Measurements from ENCODE around the gene DAP. TPM values are rescaled to one million over a fixed set of nuclear protein-coding genes. Genes with fewer than 3 reads are reported as not detected.
"Not testable (repeated sequence)": the region's sequence is repeated elsewhere in the genome, so short reads cannot be mapped to it uniquely, and the experiment has no call there.

The DAP gene, protein sequence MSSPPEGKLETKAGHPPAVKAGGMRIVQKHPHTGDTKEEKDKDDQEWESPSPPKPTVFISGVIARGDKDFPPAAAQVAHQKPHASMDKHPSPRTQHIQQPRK
- total RNA-seq = 13.6 TPM
- long read RNA-seq, transcript DAP-201 (4 exons, 2,339 nt) = major isoform, 72 of 78 reads
- long read RNA-seq, partial matches to known transcripts = 0 of 78 reads
- long read RNA-seq, other reads (novel, unspliced or antisense) = 6 of 78 reads

DNA sequence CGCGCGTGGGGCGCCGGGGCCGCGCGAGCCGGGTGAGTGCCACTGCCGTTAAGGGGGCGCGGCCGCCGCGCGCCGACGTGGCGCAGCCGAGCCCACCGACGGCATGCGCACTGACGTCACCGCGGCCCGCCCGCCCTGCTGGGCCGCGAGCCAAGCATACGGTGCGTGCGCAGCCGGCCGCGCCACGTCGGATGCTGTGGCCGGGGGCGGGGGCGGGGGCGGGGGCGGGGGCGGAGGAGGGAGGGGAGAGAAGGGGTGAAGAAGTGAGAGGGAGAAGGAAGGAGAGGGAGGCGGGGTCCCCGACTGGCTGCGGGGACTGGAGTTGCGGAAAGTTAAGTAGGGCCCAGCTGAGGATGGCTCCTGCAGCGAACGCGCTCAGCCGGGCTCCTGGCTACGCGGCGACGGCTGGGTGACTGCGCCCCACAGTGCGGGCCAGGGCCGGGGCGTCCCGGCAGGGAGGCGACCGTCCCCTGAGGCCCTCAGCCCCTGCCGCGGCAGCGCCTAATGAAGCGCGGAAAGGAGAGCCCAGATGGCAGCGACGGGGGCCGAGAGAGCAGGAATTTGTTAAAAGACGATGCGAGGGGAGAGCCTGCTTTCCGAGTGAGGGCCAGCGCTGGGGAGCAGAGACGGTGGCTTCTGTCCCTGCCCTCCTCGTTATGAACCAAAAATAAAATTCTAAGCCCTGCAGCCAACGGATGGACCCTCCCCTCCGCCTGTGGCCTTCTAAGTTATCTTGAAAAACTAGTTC is at the start of gene DAP:
TSS of gene DAP (minus strand) at position 50 of the 748 bp plus-strand sequence. CDS start 166 bp downstream, outside the sequence.
- DNase-seq = peak; percentile 93
- intact Hi-C loops (cut with DNase I) = no loop called here
- peak; percentile 90 for ATAC-seq (ENCODE audit: poor library complexity)

DNA sequence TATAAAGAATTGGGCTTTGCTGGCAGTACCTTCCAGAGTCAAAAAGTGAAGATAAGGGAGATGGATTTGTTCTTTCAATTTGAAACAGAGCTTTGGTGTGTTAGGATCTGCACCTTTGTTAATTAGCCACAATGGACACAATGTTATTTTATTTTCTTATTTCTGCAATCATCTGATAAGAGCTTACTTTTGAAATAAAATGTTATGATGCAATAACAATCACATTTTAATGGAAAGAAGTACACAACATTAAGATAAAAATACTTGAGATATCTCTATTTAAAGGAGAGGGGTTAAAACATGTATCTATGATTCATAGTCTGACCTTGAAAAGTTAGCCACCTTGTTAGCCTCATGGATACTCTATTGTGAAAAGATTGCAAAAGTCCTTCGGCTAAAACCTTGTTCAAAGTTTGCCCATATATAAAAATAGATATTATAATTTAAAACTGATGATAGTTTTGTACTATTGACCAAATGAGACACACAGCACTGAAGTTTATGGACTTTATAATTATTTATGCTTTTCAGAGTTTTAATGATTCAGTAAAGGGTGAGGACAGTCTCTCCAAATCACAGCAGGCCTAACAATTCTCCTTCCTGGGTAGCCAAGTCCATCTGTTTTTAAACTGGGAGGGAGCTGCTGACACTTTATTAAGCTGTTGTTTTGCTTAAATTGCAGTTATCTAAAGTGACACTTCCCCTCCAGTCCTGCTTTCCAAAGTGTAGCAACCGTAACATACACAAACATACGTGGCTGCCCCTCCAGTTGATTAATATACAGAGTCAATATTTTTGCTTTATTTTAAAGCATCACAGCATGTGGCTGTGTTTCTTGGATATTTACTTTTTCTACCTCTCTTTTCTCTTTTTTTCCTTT is 47.6 kb upstream of the DAP start:
- intact Hi-C loops (cut with DNase I) = no loop called here
- ATAC-seq (ENCODE audit: poor library complexity) = peak; percentile 45
- no peak for DNase-seq

DNA sequence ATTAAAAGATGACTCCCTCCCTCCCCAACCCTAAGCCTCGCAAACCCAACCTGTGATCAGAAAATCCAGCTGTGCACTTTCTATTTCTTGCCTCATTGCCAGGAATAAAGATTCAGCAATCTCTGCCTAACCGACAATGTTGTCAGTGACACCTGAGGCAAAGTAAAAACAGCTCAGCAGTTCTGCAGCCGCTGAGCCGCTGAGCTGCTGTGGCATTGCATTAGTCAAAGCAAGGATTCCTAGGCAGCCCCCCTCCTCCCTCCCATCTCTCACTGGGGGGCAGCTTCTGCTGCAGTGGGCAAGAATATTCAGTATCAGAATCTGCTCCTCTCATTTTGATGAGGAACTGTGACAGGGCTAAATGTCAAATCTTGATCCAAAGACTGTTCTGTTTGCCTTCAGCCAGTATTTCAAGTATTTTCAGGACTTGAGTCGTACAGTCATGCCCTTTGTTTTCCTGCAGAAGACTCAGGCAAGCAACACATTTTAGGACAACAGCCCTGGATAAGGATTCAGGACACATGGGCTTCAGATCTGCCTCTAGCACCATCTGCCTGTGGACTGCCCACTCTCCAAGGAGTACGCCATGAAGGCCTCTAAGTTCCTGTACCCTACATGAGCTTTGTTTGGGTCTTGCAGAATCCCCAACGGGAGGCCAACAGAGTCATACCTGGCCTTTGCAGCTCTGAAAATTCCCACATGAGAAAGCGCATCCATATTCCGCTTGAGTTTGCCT is 41.1 kb upstream of the DAP start:
- ATAC-seq (ENCODE audit: poor library complexity) (peak; percentile 43), DNase-seq (no peak)
- intact Hi-C loops (cut with DNase I) = no loop called here

DNA sequence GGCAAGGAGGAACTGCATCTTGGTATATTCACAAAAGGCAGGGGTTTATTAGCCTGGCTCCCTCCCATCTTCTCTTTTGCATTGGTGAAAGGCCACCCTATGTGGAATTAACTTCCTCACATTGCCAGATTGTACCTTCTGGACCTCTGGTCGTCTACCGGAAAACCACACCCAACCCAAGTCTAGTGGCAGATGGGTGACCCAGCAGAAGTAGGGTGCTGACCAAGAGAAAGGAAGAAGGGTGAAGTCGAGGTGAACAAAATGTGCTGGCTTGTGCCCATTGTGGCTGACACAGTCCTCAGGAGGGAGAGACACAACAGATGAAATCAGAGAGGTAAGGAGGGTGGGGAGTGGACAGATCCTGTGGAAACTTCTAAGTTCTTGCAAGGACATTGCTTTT is 39.8 kb upstream of the DAP start:
- ATAC-seq (ENCODE audit: poor library complexity) = no peak
- DNase-seq = no peak
- intact Hi-C loops (cut with DNase I) = no loop called here

DNA sequence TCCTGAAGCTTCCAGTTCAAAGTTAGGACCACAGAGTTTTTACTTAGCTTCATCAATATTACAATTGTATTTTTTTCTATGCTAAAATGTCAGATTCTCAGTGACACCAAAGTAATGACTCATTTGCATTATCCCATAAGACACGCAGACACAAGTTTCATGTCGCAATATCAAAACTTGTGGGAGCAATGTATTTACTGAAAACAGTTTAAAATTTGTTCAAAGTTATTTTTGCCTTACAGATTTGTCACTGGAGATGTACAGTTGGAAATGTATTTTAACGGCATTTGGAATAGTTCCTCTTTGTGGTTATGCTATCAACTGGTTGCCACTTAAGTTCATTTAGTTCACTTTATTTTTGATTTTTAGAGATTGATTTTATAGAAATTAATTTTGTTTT is 36.2 kb upstream of the DAP start:
- ATAC-seq (ENCODE audit: poor library complexity) (no peak), DNase-seq (no peak)
- intact Hi-C loops (cut with DNase I) = no loop called here

DNA sequence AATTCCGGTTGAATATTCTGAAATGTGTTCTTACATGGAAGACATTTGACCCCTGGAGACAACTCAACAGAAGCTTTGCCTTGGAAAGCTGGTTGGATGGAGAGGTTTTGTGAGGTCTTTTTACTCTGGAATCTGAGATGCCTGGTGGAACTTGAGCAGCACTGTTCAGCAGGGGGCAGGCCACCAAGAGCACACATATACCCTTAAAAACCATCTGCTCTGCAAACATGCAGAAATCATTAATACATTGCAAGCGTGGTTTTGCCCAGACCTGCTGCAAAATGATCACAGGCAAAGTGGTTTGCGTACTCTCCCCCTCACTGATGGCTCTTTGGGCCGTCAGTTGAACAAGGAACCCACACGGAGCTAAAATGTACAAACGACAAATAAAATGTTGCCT is 32.8 kb upstream of the DAP start:
- DNase-seq = no peak
- intact Hi-C loops (cut with DNase I) = no loop called here
- no peak for ATAC-seq (ENCODE audit: poor library complexity)

DNA sequence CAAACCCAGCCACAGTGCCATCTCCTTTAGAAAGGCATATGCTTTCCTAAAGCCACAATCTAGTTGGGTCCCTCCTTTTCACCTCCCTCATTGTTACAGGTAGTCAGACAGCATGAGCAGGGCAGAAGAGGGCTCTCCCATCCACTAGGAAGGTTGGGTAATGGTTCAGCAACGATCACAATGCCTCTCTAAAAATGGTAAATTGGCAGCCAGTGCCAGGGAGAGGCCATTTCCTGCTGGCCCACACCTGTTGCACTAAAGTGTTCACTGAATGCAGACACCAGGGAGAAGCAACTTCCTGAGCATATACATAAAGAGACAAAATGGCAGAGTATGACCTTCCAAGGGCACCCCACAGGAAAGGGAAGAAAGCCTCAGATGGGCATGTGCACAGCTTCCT is 31.3 kb upstream of the DAP start:
- ATAC-seq (ENCODE audit: poor library complexity) = no peak
- no peak for DNase-seq
- intact Hi-C loops (cut with DNase I) = no loop called here

DNA sequence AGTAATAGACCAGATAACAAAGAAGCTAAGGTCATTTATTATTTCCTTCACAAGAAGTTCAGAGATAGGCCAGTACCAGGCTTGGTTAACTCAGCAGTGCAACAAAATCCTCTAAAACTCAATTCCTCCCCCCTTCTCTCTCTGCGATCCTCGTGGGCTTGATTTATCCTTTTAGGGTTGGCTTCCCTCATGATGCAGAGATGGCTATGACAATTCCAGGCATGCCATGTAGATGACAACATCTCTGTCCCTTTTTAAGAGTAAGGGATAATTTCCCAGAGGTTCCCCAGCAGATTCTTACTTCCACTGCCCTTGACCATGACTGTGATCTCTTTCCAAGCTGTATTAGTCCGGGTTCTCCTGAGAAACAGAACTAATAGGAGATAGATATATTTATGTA is 28.7 kb upstream of the DAP start:
- no peak for ATAC-seq (ENCODE audit: poor library complexity)
- DNase-seq = no peak
- intact Hi-C loops (cut with DNase I) = no loop called here

DNA sequence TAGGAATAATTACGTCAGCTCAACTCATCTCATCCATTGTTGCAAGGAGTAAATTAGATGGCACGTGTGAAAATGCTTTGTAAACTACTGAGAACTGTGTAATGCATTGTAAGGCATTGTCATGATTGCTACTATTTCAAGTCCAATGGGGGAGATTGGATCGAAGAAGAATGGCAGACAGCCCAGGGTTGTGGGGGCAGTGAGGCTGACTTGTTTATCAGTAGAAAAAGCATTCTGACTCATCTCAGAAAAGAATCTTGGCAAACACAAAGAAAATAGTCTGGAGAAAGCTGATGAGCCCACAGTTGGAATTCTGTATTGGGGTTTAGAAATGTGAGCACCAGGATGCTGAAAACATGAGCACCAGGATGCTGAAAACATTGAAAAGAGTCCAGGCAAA is 28.0 kb upstream of the DAP start:
- ATAC-seq (ENCODE audit: poor library complexity) (no peak), DNase-seq (peak; percentile 50)
- intact Hi-C loops (cut with DNase I) = no loop called here

DNA sequence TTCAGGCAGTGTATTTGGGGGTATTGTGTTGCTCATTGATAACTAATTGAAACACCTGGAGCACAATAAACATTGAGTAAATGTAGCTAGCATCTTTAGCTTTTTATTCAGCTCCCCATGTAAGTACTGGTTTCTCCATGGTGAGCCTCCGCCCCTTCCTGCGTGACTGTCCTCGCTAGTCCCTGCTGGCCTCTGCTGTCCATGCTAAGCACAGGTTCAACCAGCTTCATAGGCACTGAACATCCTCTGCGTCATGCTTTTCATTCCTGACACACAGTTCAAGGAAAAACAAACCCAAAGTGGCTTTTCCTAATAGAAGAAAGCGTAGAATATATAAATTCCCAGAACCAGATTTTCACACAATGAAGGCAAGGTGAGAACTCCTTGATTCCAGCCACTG is 27.3 kb upstream of the DAP start:
- DNase-seq = no peak
- no peak for ATAC-seq (ENCODE audit: poor library complexity)
- intact Hi-C loops (cut with DNase I) = no loop called here

DNA sequence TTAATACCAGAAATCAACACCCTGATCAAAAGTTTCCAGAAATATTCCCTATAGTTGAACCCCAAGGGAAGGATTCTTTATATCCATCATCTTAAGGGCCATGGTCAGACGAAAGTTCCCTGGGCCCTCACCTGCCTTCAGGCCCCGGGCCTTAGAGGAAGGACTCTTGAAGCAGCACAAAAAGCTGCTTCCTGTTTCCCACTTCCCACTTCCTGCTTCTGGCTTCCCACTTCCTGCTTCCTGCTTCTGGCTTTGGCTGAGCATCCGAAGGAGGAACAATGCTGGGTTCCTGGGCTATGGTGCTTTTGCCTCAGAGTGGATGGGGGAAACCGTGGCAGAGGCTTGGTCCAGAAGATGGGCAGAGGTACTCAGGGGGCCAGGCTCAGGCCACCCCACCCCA is 25.8 kb upstream of the DAP start:
- DNase-seq = no peak
- ATAC-seq (ENCODE audit: poor library complexity) = no peak
- intact Hi-C loops (cut with DNase I) = no loop called here

DNA sequence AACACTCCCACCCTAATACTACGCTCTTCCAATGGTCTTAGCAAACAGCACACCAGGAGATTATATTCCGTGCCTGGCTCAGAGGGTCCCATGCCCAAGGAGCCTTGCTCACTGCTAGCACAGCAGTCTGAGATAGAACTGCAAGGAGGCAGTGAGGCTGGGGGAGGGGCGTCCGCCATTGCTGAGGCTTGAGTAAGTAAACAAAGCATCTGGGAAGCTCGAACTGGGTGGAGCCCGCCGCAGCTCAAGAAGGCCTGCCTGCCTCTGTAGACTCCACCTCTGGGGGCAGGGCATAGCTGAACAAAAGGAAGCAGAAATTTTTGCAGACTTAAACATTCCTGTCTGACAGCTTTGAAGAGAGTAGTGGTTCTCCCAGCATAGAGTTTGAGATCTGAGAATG is 19.2 kb upstream of the DAP start:
- ATAC-seq (ENCODE audit: poor library complexity); intact Hi-C loops (cut with DNase I): not testable (repeated sequence)
- peak; percentile 57 for DNase-seq

DNA sequence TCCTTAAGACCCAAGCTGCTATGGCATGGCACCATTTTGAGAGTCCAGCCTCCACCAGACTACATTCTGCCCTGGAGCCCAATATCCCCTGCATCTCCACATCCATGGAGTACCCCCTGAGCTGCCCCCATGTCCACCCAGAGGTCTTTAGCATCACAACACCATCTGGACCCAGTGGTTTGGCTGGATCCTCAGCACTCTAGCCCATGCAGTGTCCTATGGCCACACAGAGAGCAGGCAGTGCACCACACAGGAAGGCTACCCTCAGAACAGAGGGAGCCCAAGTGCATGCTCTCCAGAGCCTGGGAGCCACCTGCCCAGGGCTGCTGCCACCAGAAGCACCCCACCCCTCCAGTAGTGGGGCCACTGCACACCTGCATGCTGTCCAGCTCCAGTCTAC is 18.6 kb upstream of the DAP start:
- ATAC-seq (ENCODE audit: poor library complexity) (no peak), DNase-seq (no peak)
- intact Hi-C loops (cut with DNase I) = no loop called here

DNA sequence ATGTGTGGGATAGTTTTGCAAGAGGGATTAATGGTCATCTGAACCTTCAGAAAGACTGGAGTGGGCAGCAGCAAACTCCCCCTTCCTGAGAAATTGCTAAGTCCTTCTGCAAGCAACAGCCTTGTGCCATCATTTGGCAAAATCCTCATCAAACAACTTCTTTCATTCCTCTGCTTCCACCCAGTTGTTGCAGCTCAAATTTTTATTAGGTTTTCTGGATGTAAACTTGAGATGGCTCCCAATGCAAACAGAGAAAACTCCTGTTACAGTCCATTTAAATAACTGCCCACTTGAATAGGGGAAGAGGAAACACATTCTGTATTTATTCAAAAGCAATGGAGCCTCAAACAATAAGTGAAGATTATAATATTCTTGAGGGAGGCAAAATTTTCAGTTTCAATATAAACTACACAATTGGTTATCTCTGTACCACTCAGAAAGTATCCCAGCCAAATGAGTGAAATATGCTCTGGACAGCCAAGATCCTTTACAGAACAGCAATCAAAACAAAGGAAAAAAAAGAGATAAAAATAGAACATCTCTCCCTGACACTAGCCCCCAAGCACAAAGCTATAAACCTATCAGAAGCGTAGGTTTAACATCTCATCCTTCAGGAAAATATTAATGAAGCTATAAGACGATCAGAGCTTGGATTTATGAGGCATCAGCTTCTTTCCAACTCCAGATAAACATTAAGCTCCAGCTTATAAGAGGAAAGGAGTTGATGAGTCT is 17.3 kb upstream of the DAP start:
- intact Hi-C loops (cut with DNase I) = no loop called here
- no peak for DNase-seq
- ATAC-seq (ENCODE audit: poor library complexity) = no peak

DNA sequence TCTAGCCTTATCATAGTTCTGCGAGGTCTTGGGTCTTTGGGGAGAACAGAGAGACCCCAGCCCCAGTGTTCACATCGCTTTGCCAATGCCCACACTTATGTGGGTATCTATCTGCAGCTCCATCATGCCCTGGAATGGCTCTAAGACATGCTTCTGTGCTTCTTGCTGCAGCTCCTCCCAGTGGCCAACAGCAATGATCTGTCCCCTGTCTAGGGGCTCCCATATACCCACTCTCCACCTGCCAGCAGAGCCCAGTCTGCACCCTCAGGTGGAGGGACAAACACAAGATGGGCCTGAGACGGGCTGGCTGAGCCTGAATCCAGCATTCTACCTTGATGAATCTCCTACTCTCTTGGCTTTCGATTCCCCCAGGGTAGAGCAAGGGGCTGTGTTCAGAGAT is 14.6 kb upstream of the DAP start:
- DNase-seq = no peak
- intact Hi-C loops (cut with DNase I) = no loop called here
- no peak for ATAC-seq (ENCODE audit: poor library complexity)

DNA sequence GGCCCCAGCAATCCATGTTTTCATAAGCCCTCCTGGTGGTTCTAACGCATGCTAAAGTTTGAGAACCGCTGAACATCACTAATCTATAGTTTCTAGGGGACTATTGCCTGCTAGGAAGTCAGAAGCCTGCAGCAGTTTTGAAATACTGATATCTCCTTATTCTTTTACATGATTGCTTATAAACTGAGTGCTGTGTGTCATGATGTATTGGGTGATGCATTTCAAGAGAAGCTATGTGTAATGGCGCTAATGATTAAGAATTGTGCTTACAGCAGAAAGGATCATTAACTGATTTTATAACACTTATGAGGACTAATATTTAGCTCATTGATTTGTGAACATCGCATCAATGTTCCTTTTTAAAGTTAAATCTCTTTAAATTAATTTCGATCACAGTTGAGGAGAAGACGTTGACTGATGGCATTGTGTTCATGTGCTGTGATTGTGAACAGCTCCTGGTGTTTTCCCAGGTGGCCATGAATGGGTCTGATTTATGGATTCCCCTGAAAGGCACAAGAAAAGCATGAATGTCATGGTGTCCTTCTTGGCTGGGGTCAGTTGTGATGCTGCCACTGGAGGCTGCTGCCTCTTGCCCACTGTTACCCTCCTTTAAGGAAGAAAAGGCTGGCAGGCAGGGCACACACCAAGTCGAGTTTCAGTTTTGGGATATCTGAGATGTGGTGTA is 12.0 kb upstream of the DAP start:
- DNase-seq (no peak), ATAC-seq (ENCODE audit: poor library complexity) (no peak)
- intact Hi-C loops (cut with DNase I) = no loop called here

DNA sequence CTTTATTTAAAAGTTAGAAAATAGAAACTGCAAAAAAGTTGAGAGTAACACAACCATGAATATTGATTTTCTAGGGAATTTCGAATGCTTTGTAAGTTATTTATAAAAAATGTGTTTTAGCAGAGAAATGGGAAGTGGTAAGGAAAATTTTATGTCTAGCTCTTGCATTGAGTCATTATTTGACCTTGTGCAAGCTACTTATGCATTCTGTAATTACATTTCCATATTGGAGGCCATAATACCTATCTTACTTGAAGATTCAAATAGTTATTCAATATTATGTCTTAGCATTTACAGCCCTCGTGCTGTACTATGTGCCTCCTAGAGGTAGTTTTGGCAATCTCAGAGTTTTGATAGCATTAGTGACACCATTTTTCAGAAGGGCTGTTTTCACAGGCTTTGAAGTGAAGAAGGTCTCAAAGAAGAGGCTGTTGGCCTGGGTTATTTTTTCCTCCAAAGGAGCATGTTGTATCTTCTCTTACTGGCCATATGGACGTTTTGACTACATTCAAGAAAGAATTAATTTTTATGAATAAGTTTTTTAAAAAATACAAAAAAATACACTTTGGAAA is 7.4 kb upstream of the DAP start:
- intact Hi-C loops (cut with DNase I) = no loop called here
- no peak for DNase-seq

More for the DNA sequence above, 7.4 kb upstream of the DAP start:
- ATAC-seq (ENCODE audit: poor library complexity) = no peak

Measured in Right ventricle myocardium superior (tissue), 1 donor.